Spleen (tissue), 11 donors: ENCODE measurements around the gene NPEPL1. TPM values are rescaled to one million over a fixed set of nuclear protein-coding genes. Genes with fewer than 3 reads are reported as not detected.

Source experiments
- DNase-seq: peaks from one replicate; pipeline ENCODE4 v3.0.0-alpha.2; 2020
- H3K27ac ChIP-seq, 8 donors: fragments of 200-600 bp; sonication (generic) in 7 of 8; 1 replicate in 4 of 8; 2 replicates in 4 of 8; pipeline versions ENCODE4 v1.5.0 to v1.8.0; 2016 to 2021; ENCODE audit warnings: inconsistent platforms in 4 of 8, mild to moderate bottlenecking in 4 of 8, moderate library complexity in 1 of 8
- H3K27me3 ChIP-seq, 7 donors: fragments of 200-600 bp; sonication (generic) in 6 of 7; replicated peaks in 1 of 7; 1 replicate in 4 of 7; 2 replicates in 3 of 7; pipeline versions ENCODE4 v1.5.0 to v1.8.0; 2016 to 2021; ENCODE audit warnings: inconsistent platforms in 3 of 7, mild to moderate bottlenecking in 1 of 7
- H3K36me3 ChIP-seq, 6 donors: fragments of 200-600 bp; sonication (generic) in 5 of 6; 1 replicate in 4 of 6; 2 replicates in 2 of 6; pipeline versions ENCODE4 v1.5.0 to v1.8.0; 2016 to 2021; ENCODE audit warnings: inconsistent platforms in 2 of 6
- H3K4me1 ChIP-seq, 6 donors: fragments of 200-600 bp; sonication (generic) in 5 of 6; 1 replicate in 3 of 6; 2 replicates in 3 of 6; pipeline versions ENCODE4 v1.5.0 to v1.8.0; 2016 to 2021; ENCODE audit warnings: inconsistent platforms in 3 of 6
- H3K4me3 ChIP-seq, 8 donors: fragments of 200-600 bp; sonication (generic) in 7 of 8; 1 replicate in 4 of 8; 2 replicates in 4 of 8; pipeline versions ENCODE4 v1.5.0 to v1.8.0; 2016 to 2021; ENCODE audit warnings: inconsistent platforms in 4 of 8, mild to moderate bottlenecking in 4 of 8, moderate library complexity in 2 of 8
- H3K9me3 ChIP-seq, 8 donors: fragments of 200-600 bp; sonication (generic) in 7 of 8; 1 replicate in 4 of 8; 2 replicates in 4 of 8; pipeline versions ENCODE4 v1.5.0 to v1.8.0; 2016 to 2021; ENCODE audit warnings: inconsistent platforms in 4 of 8
- POLR2A ChIP-seq, 3 donors: fragments of 450-650 bp; IDR thresholded peaks; one replicate each; pipeline ENCODE4 v1.5.1; 2017; ENCODE audit warnings: antibody characterized with exemption in 3 of 3, mild to moderate bottlenecking in 1 of 3
- POLR2AphosphoS5 ChIP-seq, 3 donors: sonication (generic); formaldehyde crosslinking; IDR thresholded peaks; one replicate each; pipeline ENCODE4 v1.5.1; 2017; ENCODE audit warnings: antibody characterized with exemption in 3 of 3
- WGBS, 5 donors: extraction: QIAGEN DNeasy Blood & Tissue Kit in 3 of 5; methylation state at CpG; one replicate each; pipeline versions ENCODE4 v1.1.5 to v1.1.7; 2013 to 2018; 5-methylcytosine and 5-hydroxymethylcytosine counted together
- intact Hi-C: fragments of 100-400 bp; cut with DNase I; formaldehyde crosslinking; loops from one replicate; pipeline ENCODE4 v1.15.0; 2023; ENCODE audit warnings: low total_unique reads
- polyA plus RNA-seq, 3 donors: library from polyadenylated mRNA; stranded (reverse); fragments of 200-250 nt; gene quantifications; one replicate each; pipeline ENCODE4 v1.2.1, GENCODE V29; 2013
- total RNA-seq, 7 donors: library from RNA; depleted of rRNA in 3 of 7; stranded (reverse); fragments of >200 nt in 3 of 7; fragmentation: NEBNext Ultra II Directional in 4 of 7; extraction: Animal tissue kit (Norgen Biotek cat#: 25700) in 4 of 7; gene quantifications; one replicate each; pipeline versions ENCODE4 v1.1.0 to v1.2.1, GENCODE V29; 2016 to 2021
- TF ChIP-seq, protein P1 (sequence below), 11 experiments: fragments of 200-600 bp in 7 of 11; fragments of 450-650 bp in 4 of 11; sonication (generic) in 4 of 11; IDR thresholded peaks in 8 of 11; conservative IDR thresholded peaks in 3 of 11; 1 replicate in 7 of 11; 2 replicates in 4 of 11; pipeline versions ENCODE4 v1.4.0 to v1.8.0; 2016 to 2021; ENCODE audit warnings: antibody characterized with exemption in 11 of 11, inconsistent platforms in 4 of 11, mild to moderate bottlenecking in 1 of 11
- donor health status: healthy with polysubstance abuse.
- donor health status: DM: no; HTN: no; CAD: no; lungs with moderate emphysema.
- donor health status: DM: no; HTN: no; CAD: no.
- donor health status: Bipolar disorder and iron deficiency.
- donor health status: healthy.
- donor health status: DM: no; HTN: no; CAD: no.
- donor health status: DM: yes; HTN: yes; CAD: no.

The NPEPL1 gene
- total and polyA plus RNA-seq, 10 donors, result 19.3 to 61.7 (median 56.2) TPM

DNA sequence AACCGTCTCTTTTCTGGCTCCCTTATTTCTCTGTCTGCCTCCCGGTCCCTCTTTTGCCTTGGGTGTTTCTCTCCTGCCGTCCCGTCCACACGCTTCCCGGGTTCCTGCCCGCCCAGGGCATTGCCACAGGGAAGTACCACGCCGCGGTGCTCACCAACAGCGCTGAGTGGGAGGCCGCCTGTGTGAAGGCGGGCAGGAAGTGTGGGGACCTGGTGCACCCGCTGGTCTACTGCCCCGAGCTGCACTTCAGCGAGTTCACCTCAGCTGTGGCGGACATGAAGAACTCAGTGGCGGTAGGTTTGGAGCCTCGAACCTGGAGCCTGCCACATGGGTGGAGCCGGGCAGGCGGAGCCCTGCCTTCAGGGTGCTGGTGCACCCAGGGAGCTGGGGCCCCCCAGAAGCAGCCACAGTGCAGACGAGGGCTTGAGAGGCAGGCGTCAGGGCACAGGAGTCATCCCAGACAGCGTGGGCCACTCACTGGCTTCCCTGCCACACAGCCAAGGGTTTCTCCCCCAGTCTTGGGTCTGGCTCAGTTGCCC lies 21.3 kb downstream of the NPEPL1 start:
- no peak overlapping the region for H3K27ac ChIP-seq
- peak; percentile 73 for DNase-seq
- no peaks in the 10 kb centered on the region for H3K4me1 ChIP-seq
- peaks cover 0 to 65% (median 15%) of the 10 kb centered on the region in 6 donors for H3K36me3 ChIP-seq
- H3K4me3 ChIP-seq, result no peak overlapping the region
- no peak for TF ChIP-seq POLR2A (IDR thresholded peaks at IDR 0.05)
- TF ChIP-seq, protein P1, sequence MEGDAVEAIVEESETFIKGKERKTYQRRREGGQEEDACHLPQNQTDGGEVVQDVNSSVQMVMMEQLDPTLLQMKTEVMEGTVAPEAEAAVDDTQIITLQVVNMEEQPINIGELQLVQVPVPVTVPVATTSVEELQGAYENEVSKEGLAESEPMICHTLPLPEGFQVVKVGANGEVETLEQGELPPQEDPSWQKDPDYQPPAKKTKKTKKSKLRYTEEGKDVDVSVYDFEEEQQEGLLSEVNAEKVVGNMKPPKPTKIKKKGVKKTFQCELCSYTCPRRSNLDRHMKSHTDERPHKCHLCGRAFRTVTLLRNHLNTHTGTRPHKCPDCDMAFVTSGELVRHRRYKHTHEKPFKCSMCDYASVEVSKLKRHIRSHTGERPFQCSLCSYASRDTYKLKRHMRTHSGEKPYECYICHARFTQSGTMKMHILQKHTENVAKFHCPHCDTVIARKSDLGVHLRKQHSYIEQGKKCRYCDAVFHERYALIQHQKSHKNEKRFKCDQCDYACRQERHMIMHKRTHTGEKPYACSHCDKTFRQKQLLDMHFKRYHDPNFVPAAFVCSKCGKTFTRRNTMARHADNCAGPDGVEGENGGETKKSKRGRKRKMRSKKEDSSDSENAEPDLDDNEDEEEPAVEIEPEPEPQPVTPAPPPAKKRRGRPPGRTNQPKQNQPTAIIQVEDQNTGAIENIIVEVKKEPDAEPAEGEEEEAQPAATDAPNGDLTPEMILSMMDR (IDR thresholded peaks at IDR 0.05 in 8 of 11, conservative IDR thresholded peaks at IDR 0.05 in 3 of 11), result no peak
- TF ChIP-seq POLR2AphosphoS5 (IDR thresholded peaks at IDR 0.05), result no peak
- WGBS, 5 donors, result 89 to 95% (median 93%) methylated on average over 17 to 24 of the region's 24 CpGs
- intact Hi-C loops, result no loop called here
- no peaks in the 10 kb centered on the region for H3K9me3 ChIP-seq
- H3K27me3 ChIP-seq, result no peaks in the 10 kb centered on the region

DNA sequence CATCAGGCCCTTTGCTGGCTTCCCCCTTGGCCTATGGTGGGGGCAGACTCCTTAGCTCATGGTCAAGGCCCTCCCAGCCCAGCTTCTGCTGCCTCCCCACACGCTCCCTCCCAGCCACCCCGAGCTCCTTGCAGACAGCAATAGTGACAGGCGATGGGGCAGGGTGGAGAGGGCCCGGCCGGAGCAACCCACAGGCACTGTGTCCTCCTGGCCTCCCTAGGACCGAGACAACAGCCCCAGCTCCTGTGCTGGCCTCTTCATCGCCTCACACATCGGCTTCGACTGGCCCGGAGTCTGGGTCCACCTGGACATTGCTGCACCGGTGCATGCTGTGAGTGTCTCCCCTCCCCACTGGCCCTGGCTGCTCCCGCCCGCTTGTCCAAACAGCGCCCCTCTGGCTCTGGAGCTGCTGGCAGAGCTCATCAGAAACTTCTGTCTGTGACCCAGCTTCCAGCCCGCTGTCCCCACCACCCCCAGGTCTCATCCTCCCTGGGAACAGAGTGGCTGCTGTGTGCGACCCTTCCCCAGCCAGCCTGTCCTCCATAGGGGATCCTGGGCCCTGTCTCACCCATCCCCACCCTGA lies 21.8 kb downstream of the NPEPL1 start:
- intact Hi-C loops, result no loop called here
- peak; percentile 61 for DNase-seq
- no peaks in the 10 kb centered on the region for H3K4me1 ChIP-seq
- 92 to 97% (median 96%) methylated on average over 8 to 16 of the region's 16 CpGs for WGBS, 5 donors
- H3K27ac ChIP-seq, result no peak overlapping the region
- H3K36me3 ChIP-seq, result peaks cover 0 to 59% (median 15%) of the 10 kb centered on the region in 6 donors
- H3K4me3 ChIP-seq, result no peak overlapping the region
- no peaks in the 10 kb centered on the region for H3K9me3 ChIP-seq
- peaks cover 0 to 2% (median 0%) of the 10 kb centered on the region in 7 donors for H3K27me3 ChIP-seq
- no peak for TF ChIP-seq POLR2A (IDR thresholded peaks at IDR 0.05)
- TF ChIP-seq POLR2AphosphoS5 (IDR thresholded peaks at IDR 0.05), result peak in 1 of 3 donors; percentile 14

DNA sequence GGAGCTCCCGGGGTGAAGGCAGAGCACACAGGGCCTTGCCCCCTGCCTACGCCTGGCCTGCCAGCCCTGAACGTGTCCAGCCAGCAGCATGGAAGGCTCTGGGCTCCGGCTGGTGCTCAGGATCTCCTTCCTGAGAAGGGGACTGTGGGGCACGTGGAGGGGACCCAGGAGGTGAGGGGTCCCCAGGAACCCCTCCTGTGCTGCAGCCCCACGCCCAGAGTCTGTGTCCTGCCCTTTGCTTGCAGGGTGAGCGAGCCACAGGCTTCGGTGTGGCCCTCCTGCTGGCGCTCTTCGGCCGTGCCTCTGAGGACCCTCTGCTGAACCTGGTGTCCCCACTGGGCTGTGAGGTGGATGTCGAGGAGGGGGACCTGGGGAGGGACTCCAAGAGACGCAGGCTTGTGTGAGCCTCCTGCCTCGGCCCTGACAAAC lies 22.3 kb downstream of the NPEPL1 start:
- peaks cover 0 to 7% (median 3%) of the 10 kb centered on the region in 7 donors for H3K27me3 ChIP-seq
- peaks cover 0 to 55% (median 15%) of the 10 kb centered on the region in 6 donors for H3K36me3 ChIP-seq
- intact Hi-C loops, result no loop called here
- no peak for TF ChIP-seq POLR2A (IDR thresholded peaks at IDR 0.05)
- no peak for TF ChIP-seq POLR2AphosphoS5 (IDR thresholded peaks at IDR 0.05)
- TF ChIP-seq, protein P1 (IDR thresholded peaks at IDR 0.05 in 8 of 11, conservative IDR thresholded peaks at IDR 0.05 in 3 of 11), result no peak
- WGBS, 5 donors, result 94 to 95% (median 94%) methylated on average over 14 of the region's 14 CpGs
- DNase-seq, result peak; percentile 72
- no peak overlapping the region for H3K4me3 ChIP-seq
- H3K9me3 ChIP-seq, result no peaks in the 10 kb centered on the region
- H3K4me1 ChIP-seq, result no peaks in the 10 kb centered on the region
- H3K27ac ChIP-seq, result no peak overlapping the region

DNA sequence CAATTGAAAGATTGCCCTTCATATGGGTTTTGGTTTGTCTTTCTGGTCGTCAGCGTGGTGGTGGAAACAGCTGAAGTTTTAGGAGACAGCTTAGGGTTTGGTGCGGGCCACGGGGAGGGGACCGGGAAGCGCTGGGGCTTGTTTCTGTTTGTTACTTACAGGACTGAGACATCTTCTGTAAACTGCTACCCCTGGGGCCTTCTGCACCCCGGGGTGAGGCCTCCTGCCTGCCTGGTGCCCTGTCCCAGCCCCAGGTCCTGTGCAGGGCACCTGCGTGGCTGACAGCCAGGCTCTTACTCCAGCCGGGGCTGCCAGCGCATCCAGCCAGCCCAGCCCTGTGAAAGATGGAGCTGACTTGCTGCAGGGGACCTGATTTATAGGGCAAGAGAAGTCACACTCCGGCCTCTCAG lies 22.8 kb downstream of the NPEPL1 start:
- TF ChIP-seq POLR2AphosphoS5 (IDR thresholded peaks at IDR 0.05) (no peak), POLR2A (IDR thresholded peaks at IDR 0.05) (no peak)
- TF ChIP-seq, protein P1 (IDR thresholded peaks at IDR 0.05 in 8 of 11, conservative IDR thresholded peaks at IDR 0.05 in 3 of 11), result no peak
- H3K9me3 ChIP-seq, result no peaks in the 10 kb centered on the region
- no peak overlapping the region for H3K4me3 ChIP-seq
- H3K4me1 ChIP-seq, result no peaks in the 10 kb centered on the region
- peaks cover 0 to 11% (median 3%) of the 10 kb centered on the region in 7 donors for H3K27me3 ChIP-seq
- 87 to 94% (median 89%) methylated on average over 11 of the region's 11 CpGs for WGBS, 5 donors
- DNase-seq, result no peak
- intact Hi-C loops, result no loop called here
- H3K36me3 ChIP-seq, result peaks cover 0 to 55% (median 15%) of the 10 kb centered on the region in 6 donors
- H3K27ac ChIP-seq, result no peak overlapping the region
